ENCODE measurements around the gene RECK. TPM values are rescaled to one million over a fixed set of nuclear protein-coding genes. Genes with fewer than 3 reads are reported as not detected.

RECK gene
- total RNA-seq, 1 experiment from 2014 or later: 10.3 TPM

- H4K8ac ChIP-seq (replicated peaks; ENCODE audit: insufficient read length, low read depth, low read length): no peak overlapping the region
- no peak overlapping the region for H2BK5ac ChIP-seq (ENCODE audit: insufficient read length, low read length)
- H3K4me2 ChIP-seq (ENCODE audit: insufficient read depth, insufficient read length, low read length): no peak overlapping the region
- H3K27ac ChIP-seq (ENCODE audit: insufficient read length, low read depth, low read length): no peak overlapping the region
- H2BK20ac ChIP-seq (ENCODE audit: low read depth, low read length, poor library complexity, severe bottlenecking): no peak overlapping the region
- no CpG with 5 or more reads among the region's 1 CpG for WGBS (ENCODE audit: extremely low coverage, insufficient read length, low lambda C conversion rate)
- no peak overlapping the region for H2AK5ac ChIP-seq (ENCODE audit: insufficient read length, low read length)
- H3K79me1 ChIP-seq (ENCODE audit: insufficient read depth, low read depth, low read length, poor library complexity, severe bottlenecking): no peaks in the 10 kb centered on the region
- TF ChIP-seq CTCF (conservative IDR thresholded peaks at IDR 0.05): no peak
- no peak overlapping the region for H2BK12ac ChIP-seq (ENCODE audit: insufficient read length, low read depth, low read length)
- no peak for DNase-seq
- H4K5ac ChIP-seq (ENCODE audit: insufficient read length, low read depth, low read length): no peak overlapping the region
- no peaks in the 10 kb centered on the region for H4K20me1 ChIP-seq (ENCODE audit: control insufficient read depth, insufficient read depth, insufficient read length)
- H3K56ac ChIP-seq (ENCODE audit: insufficient read length, low read depth, low read length): no peak overlapping the region
- H2BK15ac ChIP-seq (ENCODE audit: low read depth, low read length): no peak overlapping the region
- H3K27me3 ChIP-seq (ENCODE audit: insufficient read depth, low read length): no peaks in the 10 kb centered on the region
- no peak overlapping the region for H3K9ac ChIP-seq (ENCODE audit: extremely low read depth, insufficient read length, low read length)
- no peak overlapping the region for H3K4ac ChIP-seq (ENCODE audit: low read depth, low read length)
- no peak overlapping the region for H3T11ph ChIP-seq (ENCODE audit: low read length)
- no peak overlapping the region for H3K14ac ChIP-seq (ENCODE audit: insufficient read depth, low read length)
- H2BK120ac ChIP-seq (ENCODE audit: low read depth, low read length, poor library complexity, severe bottlenecking): no peak overlapping the region
- Mint-ChIP-seq H3K27ac (no peak overlapping the region), H3K4me1 (no peaks in the 10 kb centered on the region), H3K4me3 (no peak overlapping the region), H3K27me3 (ENCODE audit: low read depth) (no peaks in the 10 kb centered on the region), H3K9me3 (no peaks in the 10 kb centered on the region), H3K36me3 (ENCODE audit: insufficient read depth in 1 of 3, low read depth in 3 of 3) (peaks cover 0 to 2% (median under 1%) of the 10 kb centered on the region in 3 experiments; a peak in 1 of 7 replicates)
- H2AFZ ChIP-seq (ENCODE audit: low read length): no peak overlapping the region
- H4K91ac ChIP-seq (ENCODE audit: insufficient read length, low read depth, low read length): no peak overlapping the region
- H3K4me1 ChIP-seq (ENCODE audit: insufficient read depth, low read length): no peaks in the 10 kb centered on the region
- no peaks in the 10 kb centered on the region for H3K9me3 ChIP-seq (ENCODE audit: control insufficient read depth, low read depth, low read length)
- no peak overlapping the region for H3K23ac ChIP-seq (ENCODE audit: insufficient read length, low read depth, low read length)
- H3K23me2 ChIP-seq (ENCODE audit: insufficient read length, low read depth, low read length, poor library complexity, severe bottlenecking): no peaks in the 10 kb centered on the region
- H3K18ac ChIP-seq (ENCODE audit: insufficient read length, low read depth, low read length): no peak overlapping the region
- no peaks in the 10 kb centered on the region for H3K79me2 ChIP-seq (ENCODE audit: insufficient read depth, low read length)
Measured at GRCh38 chr9:36074055-36074454, 37.3 kb downstream of the RECK start.

All from H9 (cell line).